SK-N-SH (cell line): Measurements from ENCODE around the gene CADPS2. TPM values are rescaled to one million over a fixed set of nuclear protein-coding genes. Genes with fewer than 3 reads are reported as not detected.

Source experiments
- CTCF ChIA-PET: fragments of 300-600, 350-600 bp; formaldehyde crosslinking; extraction: SDS; loops from one replicate; lab custom pipeline; 2021; lab: Yijun Ruan, JAX
- POLR2A ChIA-PET: fragments of 350-600 bp; sonication (Branson Sonifier 250); formaldehyde crosslinking; extraction: SDS; loops from one replicate; lab custom pipeline; 2020; ENCODE audit warnings: antibody characterized with exemption, inconsistent platforms; lab: Yijun Ruan, JAX
- DNase-seq: peaks from one replicate; pipeline ENCODE4 v3.0.0; 2012
- H2AFZ ChIP-seq: fragments of 200-600 bp; sonication (generic); 2 replicates; pipeline ENCODE4 v1.8.1; 2016; ENCODE audit warnings: antibody characterized with exemption, mild to moderate bottlenecking, low read depth
- H3F3A ChIP-seq: fragments of 200-600 bp; sonication (generic); replicated peaks from 2 replicates; pipeline ENCODE3; 2016; ENCODE audit warnings: antibody characterized with exemption, mild to moderate bottlenecking; ENCODE audit not compliant: insufficient read depth
- H3K27ac ChIP-seq, 2 experiments: fragments of 200-500 bp in 1 of 2; fragments of 200-600 bp in 1 of 2; sonication (Bioruptor generic) in 1 of 2; sonication (generic), shearing (Covaris generic) in 1 of 2; 2 replicates each; pipeline versions ENCODE4 v1.5.1 to v1.6.1; 2014 to 2016; ENCODE audit warnings: low read depth in 2 of 2, inconsistent platforms in 1 of 2, low read length in 1 of 2, mild to moderate bottlenecking in 1 of 2, mixed read lengths in 1 of 2
- H3K27me3 ChIP-seq: fragments of 200-600 bp; sonication (generic), shearing (Covaris generic); 2 replicates; pipeline ENCODE4 v1.6.1; 2016; ENCODE audit warnings: mixed run types; ENCODE audit not compliant: insufficient read depth
- H3K36me3 ChIP-seq, 2 experiments: fragments of 200-500 bp in 1 of 2; fragments of 200-600 bp in 1 of 2; sonication (Bioruptor generic) in 1 of 2; sonication (generic) in 1 of 2; replicated peaks in 1 of 2; 2 replicates each; pipeline versions ENCODE3 to v1.5.1; 2014 to 2016; ENCODE audit warnings: low read length in 1 of 2, mild to moderate bottlenecking in 1 of 2; ENCODE audit not compliant: insufficient read depth in 2 of 2, control insufficient read depth in 1 of 2
- H3K4me1 ChIP-seq, 2 experiments: fragments of 200-500 bp in 1 of 2; fragments of 200-600 bp in 1 of 2; sonication (Bioruptor generic) in 1 of 2; sonication (generic), shearing (Covaris generic) in 1 of 2; 2 replicates each; pipeline versions ENCODE4 v1.5.1 to v1.6.1; 2014 to 2016; ENCODE audit warnings: low read depth in 1 of 2, low read length in 1 of 2, mixed run types in 1 of 2; ENCODE audit not compliant: insufficient read depth in 2 of 2, control insufficient read depth in 1 of 2
- H3K4me2 ChIP-seq: fragments of 200-600 bp; sonication (generic), shearing (Covaris generic); 2 replicates; pipeline ENCODE4 v1.6.1; 2017; ENCODE audit warnings: mixed run types
- H3K4me3 ChIP-seq, 2 experiments: fragments of 200-500 bp in 1 of 2; fragments of 200-600 bp in 1 of 2; sonication (Bioruptor generic) in 1 of 2; sonication (generic), shearing (Covaris generic) in 1 of 2; 2 replicates each; pipeline versions ENCODE4 v1.5.1 to v1.8.1; 2014 to 2016; ENCODE audit warnings: low read depth in 2 of 2, inconsistent platforms in 1 of 2, low read length in 1 of 2, mild to moderate bottlenecking in 1 of 2, mixed read lengths in 1 of 2, moderate library complexity in 1 of 2
- H3K79me2 ChIP-seq: fragments of 200-600 bp; sonication (generic); 2 replicates; pipeline ENCODE4 v1.8.1; 2017; ENCODE audit warnings: mild to moderate bottlenecking; ENCODE audit not compliant: insufficient read depth
- H3K9ac ChIP-seq: fragments of 200-600 bp; sonication (generic); 2 replicates; pipeline ENCODE4 v1.6.1; 2017; ENCODE audit warnings: mixed run types
- H3K9me2 ChIP-seq: fragments of 200-600 bp; sonication (generic); 2 replicates; pipeline ENCODE4 v1.6.1; 2017; ENCODE audit warnings: mixed run types
- H3K9me3 ChIP-seq: fragments of 200-600 bp; sonication (generic); 2 replicates; pipeline ENCODE4 v1.6.1; 2017; ENCODE audit warnings: mixed run types, mild to moderate bottlenecking, moderate library complexity
- H4K20me1 ChIP-seq: fragments of 200-600 bp; sonication (generic); 2 replicates; pipeline ENCODE4 v1.6.1; 2017; ENCODE audit warnings: mild to moderate bottlenecking, mixed run types; ENCODE audit not compliant: insufficient read depth
- CTCF ChIP-seq: fragments of 200-600 bp; sonication (generic); IDR thresholded peaks from 2 replicates; pipeline ENCODE4 v1.6.1; 2017; ENCODE audit warnings: antibody characterized with exemption, mild to moderate bottlenecking, moderate library complexity
- EZH2phosphoT487 ChIP-seq: fragments of 200-600 bp; sonication (generic); IDR thresholded peaks from 2 replicates; pipeline ENCODE4 v1.6.1; 2017; ENCODE audit warnings: low read depth, mixed run types, mild to moderate bottlenecking, antibody characterized with exemption, moderate library complexity, borderline replicate concordance
- FOSL2 ChIP-seq: IDR thresholded peaks from 2 replicates; pipeline ENCODE4 v1.4.0; 2012; ENCODE audit warnings: low read depth, mild to moderate bottlenecking, moderate library complexity, borderline replicate concordance
- FOXJ3 ChIP-seq: sonication (generic); formaldehyde crosslinking; IDR thresholded peaks from 2 replicates; pipeline ENCODE4 v1.5.1; 2020; ENCODE audit warnings: mild to moderate bottlenecking, missing genetic modification reagents
- FOXM1 ChIP-seq: IDR thresholded peaks from 2 replicates; pipeline ENCODE4 v1.4.0; 2012; ENCODE audit warnings: low read depth, mild to moderate bottlenecking
- GABPA ChIP-seq: IDR thresholded peaks from 2 replicates; pipeline ENCODE4 v1.4.0; 2012; ENCODE audit warnings: low read depth, mild to moderate bottlenecking
- GATA2 ChIP-seq: sonication (generic); formaldehyde crosslinking; IDR thresholded peaks from 2 replicates; pipeline ENCODE4 v1.5.0; 2020; ENCODE audit warnings: mild to moderate bottlenecking, missing genetic modification reagents
- MEF2A ChIP-seq: IDR thresholded peaks from 2 replicates; pipeline ENCODE4 v1.4.0; 2012; ENCODE audit warnings: low read depth, borderline replicate concordance
- MXI1 ChIP-seq: IDR thresholded peaks from 2 replicates; pipeline ENCODE4 v1.6.1; 2012; ENCODE audit warnings: mild to moderate bottlenecking, low read depth, low read length, improper control_type of control experiment
- NFIC ChIP-seq: IDR thresholded peaks from 2 replicates; pipeline ENCODE4 v1.4.0; 2012; ENCODE audit warnings: borderline replicate concordance
- NRF1 ChIP-seq: IDR thresholded peaks from 2 replicates; pipeline ENCODE4 v1.6.1; 2012; ENCODE audit warnings: low read depth, mild to moderate bottlenecking, low read length
- POLR2AphosphoS5 ChIP-seq: IDR thresholded peaks from 2 replicates; pipeline ENCODE4 v1.6.1; 2012; ENCODE audit warnings: low read depth, low read length
- RCOR1 ChIP-seq: fragments of 150-350 bp; IDR thresholded peaks from 2 replicates; pipeline ENCODE4 v1.6.1; 2017; ENCODE audit warnings: antibody characterized with exemption, low read length
- REST ChIP-seq: IDR thresholded peaks from 2 replicates; pipeline ENCODE4 v1.6.1; 2012; ENCODE audit warnings: mild to moderate bottlenecking, low read depth, low read length, moderate library complexity
- SIN3A ChIP-seq: IDR thresholded peaks from 2 replicates; pipeline ENCODE4 v1.6.1; 2012; ENCODE audit warnings: low read depth, mild to moderate bottlenecking, low read length, moderate library complexity, borderline replicate concordance
- SMC3 ChIP-seq: IDR thresholded peaks from 2 replicates; pipeline ENCODE4 v1.6.1; 2012; ENCODE audit warnings: low read depth, low read length, improper control_type of control experiment
- TEAD4 ChIP-seq: IDR thresholded peaks from 2 replicates; pipeline ENCODE4 v1.4.0; 2012; ENCODE audit warnings: mild to moderate bottlenecking, borderline replicate concordance; ENCODE audit not compliant: insufficient read depth
- USF1 ChIP-seq: IDR thresholded peaks from 2 replicates; pipeline ENCODE4 v1.4.0; 2012; ENCODE audit warnings: low read depth, borderline replicate concordance
- WGBS: methylation state at CpG from one replicate; pipeline ENCODE4 v1.1.6; 2017; ENCODE audit warnings: low lambda C conversion rate; 5-methylcytosine and 5-hydroxymethylcytosine counted together
- polyA plus RNA-seq, 3 experiments: library from polyadenylated mRNA; depleted of rRNA; stranded (reverse); fragments of >200 nt; gene quantifications; 2 replicates each; pipeline ENCODE4 v1.2.3, GENCODE V29; 2012
- TF ChIP-seq, protein P1 (sequence below): IDR thresholded peaks from 2 replicates; pipeline ENCODE4 v1.4.0; 2012; ENCODE audit warnings: low read depth, borderline replicate concordance
- TF ChIP-seq, protein P2 (sequence below): IDR thresholded peaks from 2 replicates; pipeline ENCODE4 v1.4.0; 2012; ENCODE audit warnings: low read depth

The CADPS2 gene
- polyA plus RNA-seq, 1 of the 3 experiments (the other 2 are of a cell fraction) = 0.05 TPM

DNA sequence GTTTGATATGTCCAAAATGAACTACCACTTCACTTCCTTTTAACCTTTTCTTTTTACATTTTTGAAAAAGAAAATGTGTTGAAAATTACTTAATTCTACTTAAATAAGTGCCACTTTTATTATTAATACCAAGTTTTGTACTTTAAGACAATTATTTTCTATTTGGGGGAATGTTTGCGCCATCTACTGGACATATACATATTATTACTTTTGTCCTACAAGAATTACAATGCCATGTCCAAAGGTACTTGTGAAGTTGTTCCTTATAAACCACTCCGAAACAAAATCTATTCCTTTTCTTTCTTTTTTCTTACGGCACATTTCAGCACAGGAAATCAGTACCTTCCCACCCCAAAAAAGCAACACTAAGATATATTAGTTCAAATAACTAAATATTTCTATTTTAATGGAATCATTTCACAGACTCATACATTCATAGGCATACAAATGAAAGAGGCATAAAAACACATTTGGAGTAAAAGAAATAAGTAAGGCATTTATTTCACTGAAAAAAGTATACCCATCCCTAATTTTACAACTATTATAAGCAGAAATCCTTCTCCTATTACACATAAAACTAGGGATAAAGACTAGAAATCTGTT lies 357.3 kb downstream of the CADPS2 start (continued):
- TF ChIP-seq, protein P1, sequence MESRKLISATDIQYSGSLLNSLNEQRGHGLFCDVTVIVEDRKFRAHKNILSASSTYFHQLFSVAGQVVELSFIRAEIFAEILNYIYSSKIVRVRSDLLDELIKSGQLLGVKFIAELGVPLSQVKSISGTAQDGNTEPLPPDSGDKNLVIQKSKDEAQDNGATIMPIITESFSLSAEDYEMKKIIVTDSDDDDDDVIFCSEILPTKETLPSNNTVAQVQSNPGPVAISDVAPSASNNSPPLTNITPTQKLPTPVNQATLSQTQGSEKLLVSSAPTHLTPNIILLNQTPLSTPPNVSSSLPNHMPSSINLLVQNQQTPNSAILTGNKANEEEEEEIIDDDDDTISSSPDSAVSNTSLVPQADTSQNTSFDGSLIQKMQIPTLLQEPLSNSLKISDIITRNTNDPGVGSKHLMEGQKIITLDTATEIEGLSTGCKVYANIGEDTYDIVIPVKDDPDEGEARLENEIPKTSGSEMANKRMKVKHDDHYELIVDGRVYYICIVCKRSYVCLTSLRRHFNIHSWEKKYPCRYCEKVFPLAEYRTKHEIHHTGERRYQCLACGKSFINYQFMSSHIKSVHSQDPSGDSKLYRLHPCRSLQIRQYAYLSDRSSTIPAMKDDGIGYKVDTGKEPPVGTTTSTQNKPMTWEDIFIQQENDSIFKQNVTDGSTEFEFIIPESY = no peak
- TF ChIP-seq USF1 = no peak
- TF ChIP-seq SIN3A = no peak
- no peak for TF ChIP-seq NFIC
- no peak for TF ChIP-seq POLR2AphosphoS5
- no peak for TF ChIP-seq FOXJ3 (CRISPR knock-in tag)
- peak; percentile 94 for TF ChIP-seq CTCF
- no peak for TF ChIP-seq GABPA
- no peak for TF ChIP-seq REST
- TF ChIP-seq TEAD4 = no peak

DNA sequence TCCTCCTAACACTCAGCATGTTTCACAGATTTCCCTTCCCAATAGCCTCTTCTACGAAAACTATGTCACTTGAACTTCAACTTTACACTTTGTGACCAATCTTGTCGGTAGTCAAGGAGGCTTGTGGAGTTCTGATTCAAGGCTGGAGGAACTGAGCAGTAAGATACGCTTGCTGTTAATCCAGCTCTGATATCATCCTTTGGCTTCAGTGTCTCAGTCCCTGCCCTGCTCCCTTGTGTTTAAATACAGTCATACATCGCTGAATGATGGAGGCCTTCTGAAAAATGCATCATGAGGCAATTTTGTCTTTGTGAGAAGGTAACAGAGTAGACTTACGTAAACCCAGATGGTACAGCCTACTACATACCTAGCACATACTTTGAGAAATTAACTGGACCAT lies 360.9 kb downstream of the CADPS2 start:
- no peaks in the 10 kb centered on the region for H3K27me3 ChIP-seq
- ChIA-PET CTCF (interaction anchor here (1.0 to 2.4 kb wide), 3 partner anchors 9 to 531 kb away, joined by 3 to 8 read pairs (median 3); no protein-coding TSS in a partner anchor), POLR2A (no interaction called here)
- no peaks in the 10 kb centered on the region for H3K36me3 ChIP-seq
- no peak overlapping the region for H3K4me3 ChIP-seq
- no peak overlapping the region for H3K9ac ChIP-seq
- WGBS = under 1% methylated on average over 5 of the region's 5 CpGs
- H3K79me2 ChIP-seq = no peaks in the 10 kb centered on the region
- DNase-seq = no peak
- H3K9me2 ChIP-seq = no peaks in the 10 kb centered on the region
- no peak overlapping the region for H3K27ac ChIP-seq
- H2AFZ ChIP-seq = no peak overlapping the region
- no peaks in the 10 kb centered on the region; a peak in 1 of 4 replicates for H3K4me1 ChIP-seq
- H3K4me2 ChIP-seq = no peak overlapping the region
- no peaks in the 10 kb centered on the region for H3K9me3 ChIP-seq
- no peaks in the 10 kb centered on the region for H4K20me1 ChIP-seq
- no peak for TF ChIP-seq RCOR1
- TF ChIP-seq EZH2phosphoT487 = no peak
- TF ChIP-seq, protein P2, sequence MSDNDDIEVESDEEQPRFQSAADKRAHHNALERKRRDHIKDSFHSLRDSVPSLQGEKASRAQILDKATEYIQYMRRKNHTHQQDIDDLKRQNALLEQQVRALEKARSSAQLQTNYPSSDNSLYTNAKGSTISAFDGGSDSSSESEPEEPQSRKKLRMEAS = no peak
- TF ChIP-seq FOSL2 = no peak
- no peak for TF ChIP-seq MEF2A
- TF ChIP-seq POLR2AphosphoS5 = no peak
- TF ChIP-seq NRF1 = no peak
- TF ChIP-seq, protein P1 = no peak
- TF ChIP-seq GATA2 = no peak
- no peak for TF ChIP-seq MXI1
- no peak for TF ChIP-seq FOXM1
- no peak for TF ChIP-seq NFIC
- no peak for TF ChIP-seq SMC3
- no peak for TF ChIP-seq FOXJ3 (CRISPR knock-in tag)
- H3F3A ChIP-seq = no peaks in the 10 kb centered on the region
